Body of pancreas (tissue), 4 donors: ENCODE measurements around the gene SLC22A17. TPM values are rescaled to one million over a fixed set of nuclear protein-coding genes. Genes with fewer than 3 reads are reported as not detected.
A peak's percentile ranks its signal among the peaks of the same experiment; 100 is the strongest.

ENCODE experiments used
- ATAC-seq: fragments of 150-250 bp; one replicate; pipeline ENCODE4 v1.9.1; 2016
- DNase-seq, 4 donors: peaks; one replicate each; pipeline ENCODE4 v3.0.0-alpha.2; 2019
- H3K27ac ChIP-seq, 4 donors: fragments of 200-600 bp; sonication (generic); 1 replicate in 3 of 4; 2 replicates in 1 of 4; pipeline versions ENCODE4 v1.5.1 to v1.6.1; 2016 to 2019; ENCODE audit warnings: mild to moderate bottlenecking in 1 of 4, mixed read lengths in 1 of 4, moderate library complexity in 1 of 4
- H3K27me3 ChIP-seq, 2 donors: fragments of 200-600 bp; sonication (generic); one replicate each; pipeline ENCODE4 v1.6.0; 2016; ENCODE audit warnings: mild to moderate bottlenecking in 1 of 2
- H3K36me3 ChIP-seq, 2 donors: fragments of 200-600 bp; sonication (generic); replicated peaks in 1 of 2; 2 replicates each; pipeline ENCODE4 v1.5.1; 2016; ENCODE audit warnings: low read depth in 2 of 2; ENCODE audit not compliant: insufficient read depth in 1 of 2
- H3K4me1 ChIP-seq: fragments of 200-600 bp; sonication (generic); one replicate; pipeline ENCODE4 v1.6.0; 2016
- H3K4me3 ChIP-seq, 2 donors: fragments of 200-600 bp; sonication (generic); 1 replicate in 1 of 2; 2 replicates in 1 of 2; pipeline ENCODE4 v1.5.1; 2016 to 2019
- H3K9me3 ChIP-seq, 3 donors: fragments of 200-600 bp; sonication (generic); 1 replicate in 2 of 3; 2 replicates in 1 of 3; pipeline ENCODE4 v1.5.1; 2016
- CTCF ChIP-seq, 7 experiments: fragments of 450-650 bp in 4 of 7; fragments of 200-600 bp in 3 of 7; sonication (generic) in 3 of 7; IDR thresholded peaks; one replicate each; pipeline ENCODE4 v1.5.1; 2016 to 2019; ENCODE audit warnings: antibody characterized with exemption in 7 of 7
- POLR2A ChIP-seq, 3 donors: fragments of 450-650 bp; IDR thresholded peaks; one replicate each; pipeline ENCODE4 v1.6.1; 2016; ENCODE audit warnings: antibody characterized with exemption in 3 of 3, mild to moderate bottlenecking in 2 of 3
- WGBS, 2 donors: methylation state at CpG; one replicate each; pipeline ENCODE4 v1.1.5; 2017; 5-methylcytosine and 5-hydroxymethylcytosine counted together
- intact Hi-C: fragments of 100-400 bp; cut with DNase I; formaldehyde crosslinking; loops from one replicate; pipeline ENCODE4 v1.15.1; 2023
- total RNA-seq, 2 donors: library from RNA; depleted of rRNA; stranded (reverse); fragments of >200 nt; gene quantifications; one replicate each; pipeline ENCODE4 v1.1.0, GENCODE V29; 2016

SLC22A17 gene
- total RNA-seq, 2 donors from 2014 or later: 20.8 to 36.6 TPM

GRCh38 chr14:23308721-23309445 lies 43.8 kb downstream of the SLC22A17 start:
- ATAC-seq (no peak), DNase-seq (no peak)
- Histone ChIP-seq H3K27me3 (no peaks in the 10 kb centered on the region), H3K9me3 (no peaks in the 10 kb centered on the region), H3K27ac (no peak overlapping the region), H3K36me3 (no peaks in the 10 kb centered on the region), H3K4me3 (no peak overlapping the region), H3K4me1 (peaks cover 42% of the 10 kb centered on the region)
- TF ChIP-seq CTCF (IDR thresholded peaks at IDR 0.05): no peak
- no peak for TF ChIP-seq POLR2A (IDR thresholded peaks at IDR 0.05)
- intact Hi-C loops: no loop called here
- WGBS, 2 donors: 74 to 77% methylated on average over 17 of the region's 17 CpGs

GRCh38 chr14:23307687-23308644 lies 44.7 kb downstream of the SLC22A17 start:
- peak overlapping the region; percentile 77 to 93 (median 89) for H3K27ac ChIP-seq
- DNase-seq: no peak
- H3K27me3 ChIP-seq: no peaks in the 10 kb centered on the region
- peaks cover 45% of the 10 kb centered on the region for H3K4me1 ChIP-seq
- TF ChIP-seq POLR2A (IDR thresholded peaks at IDR 0.05) (no peak), CTCF (IDR thresholded peaks at IDR 0.05) (no peak)
- intact Hi-C loops: no loop called here
- peak overlapping the region; percentile 64 to 85 for H3K4me3 ChIP-seq
- WGBS, 2 donors: 73 to 76% methylated on average over 20 to 22 of the region's 22 CpGs
- H3K36me3 ChIP-seq: no peaks in the 10 kb centered on the region
- no peaks in the 10 kb centered on the region for H3K9me3 ChIP-seq
- no peak for ATAC-seq

- no peak for ATAC-seq
- no peak for DNase-seq
- peak overlapping the region; percentile 77 to 93 (median 89) for H3K27ac ChIP-seq
- no peaks in the 10 kb centered on the region for H3K9me3 ChIP-seq
- TF ChIP-seq CTCF (IDR thresholded peaks at IDR 0.05): no peak
- TF ChIP-seq POLR2A (IDR thresholded peaks at IDR 0.05): no peak
- WGBS, 2 donors: 4 to 5% methylated on average over 5 of the region's 5 CpGs
- intact Hi-C loops: no loop called here
- H3K4me1 ChIP-seq: peaks cover 49% of the 10 kb centered on the region
- peak overlapping the region; percentile 64 to 85 for H3K4me3 ChIP-seq
- H3K36me3 ChIP-seq: no peaks in the 10 kb centered on the region
- H3K27me3 ChIP-seq: no peaks in the 10 kb centered on the region
Measured at GRCh38 chr14:23307146-23307530, 45.5 kb downstream of the SLC22A17 start.

- Histone ChIP-seq H3K36me3 (no peaks in the 10 kb centered on the region), H3K27ac (peak within 1 kb of the TSS; percentile 77 to 93 (median 89)), H3K4me3 (peak within 1 kb of the TSS; percentile 64 to 85), H3K27me3 (no peaks in the 10 kb centered on the region), H3K9me3 (no peaks in the 10 kb centered on the region), H3K4me1 (peaks cover 49% of the 10 kb centered on the region)
- intact Hi-C loops: no loop called here
- peak; percentile 70 for ATAC-seq
- 2% methylated on average over 22 to 24 of the region's 24 CpGs for WGBS, 2 donors
- peak; percentile 92 to 95 (median 93) for DNase-seq
- peak; percentile 42 to 85 (median 84) for TF ChIP-seq POLR2A (IDR thresholded peaks at IDR 0.05)
- no peak for TF ChIP-seq CTCF (IDR thresholded peaks at IDR 0.05)
Measured at GRCh38 chr14:23306412-23307145, 46.1 kb downstream of the SLC22A17 start, which contains the start of gene BCL2L2. Gene BCL2L2, plus strand, starts transcription at chr14:23306833. Its CDS starts 935 bp downstream, at chr14:23307768.
